ENCODE data around the gene TMA7B. TPM values are rescaled to one million over a fixed set of nuclear protein-coding genes. Genes with fewer than 3 reads are reported as not detected.

TMA7B gene
- total and polyA plus RNA-seq, 10 donors = 0.29 to 4.2 (median 2.5) TPM

GRCh38 chr22:39927544-39927943 lies 32.7 kb upstream of the TMA7B start:
- Histone ChIP-seq H3K27ac (peak overlapping the region in 2 of 8 donors; percentile 40 to 56), H3K9me3 (no peaks in the 10 kb centered on the region), H3K36me3 (no peaks in the 10 kb centered on the region), H3K27me3 (replicated peaks in 1 of 7) (no peaks in the 10 kb centered on the region), H3K4me1 (peaks cover 2 to 100% (median 55%) of the 10 kb centered on the region in 6 donors), H3K4me3 (peak overlapping the region in 3 of 8 donors; percentile 8 to 51 (median 16))
- no peak for DNase-seq
- WGBS, 5 donors = 72 to 81% (median 79%) methylated on average over 7 of the region's 7 CpGs
- intact Hi-C loops (cut with DNase I; ENCODE audit: low total_unique reads) = no loop called here
- TF ChIP-seq CTCF (IDR thresholded peaks at IDR 0.05 in 8 of 11, conservative IDR thresholded peaks at IDR 0.05 in 3 of 11) (peak in 1 of 11 experiments; percentile 18), POLR2AphosphoS5 (IDR thresholded peaks at IDR 0.05) (no peak), POLR2A (IDR thresholded peaks at IDR 0.05) (no peak)

DNA sequence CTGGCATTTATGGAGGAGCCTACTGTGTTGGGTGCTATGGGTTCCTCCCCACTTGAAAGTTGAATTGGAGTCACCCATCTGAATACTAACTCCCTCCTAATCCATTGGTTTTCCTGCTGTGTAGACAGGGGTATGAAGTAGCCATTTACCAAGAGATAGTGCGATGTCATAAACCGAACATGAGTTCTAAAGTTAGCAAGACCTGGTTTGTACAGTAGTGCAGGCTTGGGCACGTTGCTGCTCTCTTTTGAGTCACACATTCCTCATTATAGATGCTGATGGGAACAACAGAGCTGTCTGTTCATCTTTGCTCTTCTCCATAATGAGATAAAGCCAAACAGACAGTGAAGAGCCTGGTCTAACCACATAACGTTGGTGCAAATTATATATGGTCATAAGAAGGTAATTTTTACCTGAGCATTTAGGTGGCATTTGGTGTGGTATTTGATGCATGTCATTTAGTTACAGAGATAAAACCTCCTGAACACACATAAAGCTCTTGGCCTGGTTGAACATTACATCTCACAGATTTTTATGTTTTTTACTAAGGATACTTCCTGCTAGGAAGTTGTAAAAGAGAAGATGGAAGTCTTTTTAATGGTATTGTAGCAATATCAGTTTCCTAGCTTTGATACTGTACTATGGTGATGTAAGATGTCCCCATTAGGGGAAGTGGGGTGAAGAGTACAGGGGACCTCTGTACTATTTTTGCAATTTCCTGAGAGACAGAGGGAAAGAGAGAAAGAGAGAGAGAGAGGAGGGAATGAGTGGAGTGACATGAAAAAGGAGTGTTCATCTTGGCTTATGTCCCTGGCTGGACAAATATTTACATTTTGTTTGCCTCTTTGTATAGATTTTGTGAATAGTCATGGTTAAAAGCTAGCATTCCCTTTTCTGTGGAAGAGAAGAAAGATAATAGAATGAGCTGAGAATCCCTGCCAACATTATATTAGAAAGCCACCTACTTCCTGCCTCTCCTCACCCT lies 31.4 kb upstream of the TMA7B start:
- 76 to 92% (median 79%) methylated on average over 4 of the region's 4 CpGs for WGBS, 5 donors
- H3K4me3 ChIP-seq = no peak overlapping the region

GRCh38 chr22:39931251-39931650 lies 28.9 kb upstream of the TMA7B start:
- H3K27me3 ChIP-seq (replicated peaks in 1 of 7) = no peaks in the 10 kb centered on the region
- H3K4me1 ChIP-seq = peaks cover 2 to 100% (median 72%) of the 10 kb centered on the region in 6 donors
- no peak for DNase-seq
- no peaks in the 10 kb centered on the region for H3K9me3 ChIP-seq
- peak overlapping the region in 5 of 8 donors; percentile 5 to 66 (median 30) for H3K27ac ChIP-seq
- intact Hi-C loops (cut with DNase I; ENCODE audit: low total_unique reads) = no loop called here
- H3K36me3 ChIP-seq = no peaks in the 10 kb centered on the region
- TF ChIP-seq POLR2A (IDR thresholded peaks at IDR 0.05) (no peak), POLR2AphosphoS5 (IDR thresholded peaks at IDR 0.05) (no peak), CTCF (IDR thresholded peaks at IDR 0.05 in 8 of 11, conservative IDR thresholded peaks at IDR 0.05 in 3 of 11) (no peak)
- H3K4me3 ChIP-seq = no peak overlapping the region
- WGBS, 5 donors = 52 to 66% (median 57%) methylated on average over 2 of the region's 2 CpGs

More for the DNA sequence above, 31.4 kb upstream of the TMA7B start:
- intact Hi-C loops (cut with DNase I; ENCODE audit: low total_unique reads) = no loop called here
- Histone ChIP-seq H3K27me3 (replicated peaks in 1 of 7) (no peaks in the 10 kb centered on the region), H3K4me1 (peaks cover 2 to 100% (median 68%) of the 10 kb centered on the region in 6 donors), H3K9me3 (no peaks in the 10 kb centered on the region), H3K36me3 (no peaks in the 10 kb centered on the region), H3K27ac (peak overlapping the region in 4 of 8 donors; percentile 9 to 70 (median 30))
- TF ChIP-seq POLR2A (IDR thresholded peaks at IDR 0.05) = no peak
- TF ChIP-seq POLR2AphosphoS5 (IDR thresholded peaks at IDR 0.05) = no peak
- no peak for TF ChIP-seq CTCF (IDR thresholded peaks at IDR 0.05 in 8 of 11, conservative IDR thresholded peaks at IDR 0.05 in 3 of 11)
- DNase-seq = no peak

DNA sequence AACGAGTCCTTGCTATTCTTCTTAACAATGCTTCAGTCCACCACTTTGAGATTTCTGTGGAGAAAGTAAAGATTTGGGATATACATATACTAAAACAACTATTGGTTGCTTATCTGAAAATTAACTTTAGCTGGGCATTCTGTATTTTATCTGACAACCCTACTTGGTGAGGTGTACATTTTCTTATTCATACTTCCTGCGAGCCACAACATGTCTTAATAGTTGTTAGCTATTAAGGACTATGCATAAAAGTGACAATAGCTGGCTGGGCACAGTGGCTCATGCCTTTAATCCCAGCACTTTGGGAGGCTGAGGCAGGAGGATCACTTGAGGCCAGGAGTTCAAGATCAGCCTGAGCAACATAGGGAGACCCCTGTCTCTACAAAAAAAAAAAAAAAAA lies 28.0 kb upstream of the TMA7B start:
- TF ChIP-seq CTCF (IDR thresholded peaks at IDR 0.05 in 8 of 11, conservative IDR thresholded peaks at IDR 0.05 in 3 of 11) = no peak
- TF ChIP-seq POLR2AphosphoS5 (IDR thresholded peaks at IDR 0.05) = no peak
- TF ChIP-seq POLR2A (IDR thresholded peaks at IDR 0.05) = no peak
- intact Hi-C loops (cut with DNase I; ENCODE audit: low total_unique reads) = no loop called here
- peak overlapping the region in 3 of 8 donors; percentile 17 to 66 (median 42) for H3K27ac ChIP-seq
- H3K27me3 ChIP-seq (replicated peaks in 1 of 7) = no peaks in the 10 kb centered on the region
- no peaks in the 10 kb centered on the region for H3K36me3 ChIP-seq
- H3K9me3 ChIP-seq = no peaks in the 10 kb centered on the region
- DNase-seq = no peak
- peaks cover 2 to 100% (median 73%) of the 10 kb centered on the region in 6 donors for H3K4me1 ChIP-seq
- WGBS, 5 donors = 76 to 87% (median 82%) methylated on average over 2 of the region's 2 CpGs
- H3K4me3 ChIP-seq = no peak overlapping the region
